ENCODE measurements around the gene TNKS2. TPM values are rescaled to one million over a fixed set of nuclear protein-coding genes. Genes with fewer than 3 reads are reported as not detected.

Gene TNKS2
- total and polyA plus RNA-seq, 4 donors, result 8.6 to 80.1 (median 23.3) TPM

GRCh38 chr10:91758303-91759146 lies 39.7 kb upstream of the TNKS2 start:
- Histone ChIP-seq H3K36me3 (ENCODE audit: control insufficient read depth in 4 of 4, insufficient read depth in 4 of 4, low read length in 4 of 4) (no peaks in the 10 kb centered on the region), H3K27ac (ENCODE audit: low read depth in 1 of 2, low read length in 1 of 2) (no peak overlapping the region), H3K9me3 (ENCODE audit: control insufficient read depth in 4 of 4, insufficient read depth in 3 of 4, low read length in 3 of 4) (no peaks in the 10 kb centered on the region), H3K4me1 (ENCODE audit: control insufficient read depth in 5 of 5, insufficient read depth in 5 of 5, low read length in 5 of 5) (no peaks in the 10 kb centered on the region), H3K27me3 (ENCODE audit: control insufficient read depth in 3 of 3, insufficient read depth in 3 of 3, low read length in 2 of 3) (no peaks in the 10 kb centered on the region), H3K4me3 (no peak overlapping the region), H3K9ac (ENCODE audit: insufficient read depth in 1 of 2, low read length in 2 of 2) (no peak overlapping the region)
- DNase-seq (peak in 2 of 3 donors; percentile 76 to 82), ATAC-seq (ENCODE audit: insufficient read depth, low FRiP score) (no peak)
- 63 to 70% methylated on average over 3 of the region's 3 CpGs for WGBS, 2 donors
- peak; percentile 42 for TF ChIP-seq CTCF (IDR thresholded peaks at IDR 0.05; ENCODE audit: control extremely low read depth, extremely low read depth)

GRCh38 chr10:91759581-91759986 lies 38.6 kb upstream of the TNKS2 start:
- TF ChIP-seq CTCF (IDR thresholded peaks at IDR 0.05; ENCODE audit: control extremely low read depth, extremely low read depth), result no peak

GRCh38 chr10:91761721-91762120 lies 36.5 kb upstream of the TNKS2 start:
- Histone ChIP-seq H3K27me3 (ENCODE audit: control insufficient read depth in 3 of 3, insufficient read depth in 3 of 3, low read length in 2 of 3) (no peaks in the 10 kb centered on the region), H3K4me1 (ENCODE audit: control insufficient read depth in 5 of 5, insufficient read depth in 5 of 5, low read length in 5 of 5) (no peaks in the 10 kb centered on the region), H3K27ac (ENCODE audit: low read depth in 1 of 2, low read length in 1 of 2) (no peak overlapping the region), H3K4me3 (no peak overlapping the region), H3K9ac (ENCODE audit: insufficient read depth in 1 of 2, low read length in 2 of 2) (no peak overlapping the region), H3K36me3 (ENCODE audit: control insufficient read depth in 4 of 4, insufficient read depth in 4 of 4, low read length in 4 of 4) (no peaks in the 10 kb centered on the region), H3K9me3 (ENCODE audit: control insufficient read depth in 4 of 4, insufficient read depth in 3 of 4, low read length in 3 of 4) (no peaks in the 10 kb centered on the region)
- ATAC-seq (ENCODE audit: insufficient read depth, low FRiP score), result no peak
- 25 to 42% methylated on average over 1 of the region's 1 CpG for WGBS, 2 donors
- DNase-seq, result no peak
- TF ChIP-seq CTCF (IDR thresholded peaks at IDR 0.05; ENCODE audit: control extremely low read depth, extremely low read depth), result no peak

More at GRCh38 chr10:91759581-91759986, 38.6 kb upstream of the TNKS2 start:
- Histone ChIP-seq H3K27ac (ENCODE audit: low read depth in 1 of 2, low read length in 1 of 2) (no peak overlapping the region), H3K36me3 (ENCODE audit: control insufficient read depth in 4 of 4, insufficient read depth in 4 of 4, low read length in 4 of 4) (no peaks in the 10 kb centered on the region), H3K4me1 (ENCODE audit: control insufficient read depth in 5 of 5, insufficient read depth in 5 of 5, low read length in 5 of 5) (no peaks in the 10 kb centered on the region), H3K9me3 (ENCODE audit: control insufficient read depth in 4 of 4, insufficient read depth in 3 of 4, low read length in 3 of 4) (no peaks in the 10 kb centered on the region), H3K27me3 (ENCODE audit: control insufficient read depth in 3 of 3, insufficient read depth in 3 of 3, low read length in 2 of 3) (no peaks in the 10 kb centered on the region), H3K4me3 (no peak overlapping the region), H3K9ac (ENCODE audit: insufficient read depth in 1 of 2, low read length in 2 of 2) (no peak overlapping the region)
- DNase-seq (no peak), ATAC-seq (ENCODE audit: insufficient read depth, low FRiP score) (no peak)
- WGBS, 2 donors, result 83 to 91% methylated on average over 5 of the region's 5 CpGs

Data from lung (tissue), 12 donors.